GM18873 (cell line): Measurements from ENCODE around the gene ENHO.
"Not testable (repeated sequence)": the region's sequence is repeated elsewhere in the genome, so short reads cannot be mapped to it uniquely, and the experiment has no call there.

Experiments used
- ATAC-seq: cut with Tn5 transposase; IDR thresholded peaks from one replicate; pipeline ENCODE4 v1.9.1; 2021; ENCODE audit warnings: mild to moderate bottlenecking, moderate library complexity, moderate number of reproducible peaks; ENCODE audit not compliant: unreplicated experiment, low FRiP score

ENHO gene

GRCh38 chr9:34536685-34537084 lies 13.9 kb upstream of the ENHO start:
- no peak for ATAC-seq

GRCh38 chr9:34532041-34532440 lies 9.3 kb upstream of the ENHO start:
- not testable (repeated sequence) for ATAC-seq

- ATAC-seq = no peak
These were observed 3.2 kb upstream of the ENHO start for GRCh38 chr9:34526026-34526425.

- no peak for ATAC-seq
These were observed 1.6 kb upstream of the ENHO start for GRCh38 chr9:34524349-34524748.

- ATAC-seq = no peak
These were observed 501 bp downstream of the ENHO start for GRCh38 chr9:34522091-34522887.

GRCh38 chr9:34521406-34522045 lies 1.3 kb downstream of the ENHO start:
- no peak for ATAC-seq

GRCh38 chr9:34520505-34521385 lies 2.0 kb downstream of the ENHO start:
- ATAC-seq = no peak

GRCh38 chr9:34520096-34520495 lies 2.7 kb downstream of the ENHO start:
- ATAC-seq = no peak

GRCh38 chr9:34519321-34520020 lies 3.3 kb downstream of the ENHO start:
- ATAC-seq = no peak

- no peak for ATAC-seq
These were observed 3.9 kb downstream of the ENHO start for GRCh38 chr9:34518896-34519295.

GRCh38 chr9:34518110-34518616 lies 4.6 kb downstream of the ENHO start:
- no peak for ATAC-seq

GRCh38 chr9:34517185-34517584 lies 5.6 kb downstream of the ENHO start:
- no peak for ATAC-seq

- ATAC-seq = no peak
These were observed 6.8 kb downstream of the ENHO start for GRCh38 chr9:34515959-34516358.

GRCh38 chr9:34514816-34515215 lies 8.0 kb downstream of the ENHO start:
- ATAC-seq = no peak

- no peak for ATAC-seq
These were observed 8.4 kb downstream of the ENHO start for GRCh38 chr9:34514401-34514800.

GRCh38 chr9:34513567-34514214 lies 9.1 kb downstream of the ENHO start:
- ATAC-seq = no peak

GRCh38 chr9:34512131-34513078 lies 10.4 kb downstream of the ENHO start:
- ATAC-seq = no peak
